Kidney (tissue), 14 donors: ENCODE results near the gene MGAT4B. TPM values are rescaled to one million over a fixed set of nuclear protein-coding genes. Genes with fewer than 3 reads are reported as not detected.

ENCODE experiments used
- DNase-seq, 5 donors: peaks; one replicate each; pipeline ENCODE4 v3.0.0-alpha.2; 2013 to 2020
- FAIRE-seq: peaks from 2 replicates; lab custom pipeline; 2012; peaks lifted over from hg19 to GRCh38; lab: Jason Lieb, UNC
- H3K27ac ChIP-seq, 2 donors: one replicate each; pipeline ENCODE4 v1.7.0; 2013; ENCODE audit warnings: low read depth in 2 of 2, low read length in 2 of 2, inconsistent platforms in 1 of 2
- H3K27me3 ChIP-seq: one replicate; pipeline ENCODE4 v1.7.1; 2013; ENCODE audit warnings: low read length, inconsistent platforms; ENCODE audit not compliant: control insufficient read depth, insufficient read depth
- H3K36me3 ChIP-seq, 3 donors: one replicate each; pipeline versions ENCODE4 v1.7.0 to v1.7.1; 2013; ENCODE audit warnings: low read length in 3 of 3, control low read depth in 1 of 3, inconsistent platforms in 1 of 3; ENCODE audit not compliant: insufficient read depth in 3 of 3, control insufficient read depth in 2 of 3
- H3K4me1 ChIP-seq, 3 donors: one replicate each; pipeline versions ENCODE4 v1.7.0 to v1.7.1; 2013; ENCODE audit warnings: low read length in 3 of 3, inconsistent platforms in 1 of 3, low read depth in 1 of 3; ENCODE audit not compliant: control insufficient read depth in 2 of 3, insufficient read depth in 2 of 3
- H3K4me3 ChIP-seq, 3 donors: one replicate each; pipeline versions ENCODE4 v1.7.0 to v1.8.1; 2013; ENCODE audit warnings: low read length in 3 of 3, control low read depth in 1 of 3, inconsistent platforms in 1 of 3
- H3K9ac ChIP-seq, 3 donors: one replicate each; pipeline versions ENCODE4 v1.7.0 to v1.7.1; 2013; ENCODE audit warnings: low read length in 3 of 3, control low read depth in 1 of 3, inconsistent platforms in 1 of 3
- H3K9me3 ChIP-seq, 3 donors: one replicate each; pipeline versions ENCODE4 v1.7.0 to v1.7.1; 2013; ENCODE audit warnings: low read length in 3 of 3, control low read depth in 1 of 3, inconsistent platforms in 1 of 3; ENCODE audit not compliant: control insufficient read depth in 2 of 3, insufficient read depth in 1 of 3
- intact Hi-C: fragments of 100-400 bp; cut with DNase I; formaldehyde crosslinking; loops from one replicate; pipeline ENCODE4 v1.11.1; 2022
- polyA plus RNA-seq: library from polyadenylated mRNA; stranded (reverse); fragments of 350-450 nt; fragmentation: Illumina TruSeq; extraction: RNeasy Lipid Tissue Mini Kit (QIAGEN cat#74804); gene quantifications from one replicate; pipeline ENCODE4 v1.2.3, GENCODE V29; 2014; ENCODE audit warnings: low read depth, low replicate concordance; ENCODE audit not compliant: insufficient read depth
- total RNA-seq: library from RNA; stranded (reverse); fragmentation: NEBNext Ultra II Directional; extraction: Animal tissue kit (Norgen Biotek cat#: 25700); gene quantifications from one replicate; pipeline ENCODE4 v1.2.1, GENCODE V29; 2021
- TF ChIP-seq, protein P1 (sequence below): IDR thresholded peaks from 3 replicates; pipeline ENCODE4 v1.5.1; 2012; ENCODE audit warnings: mild to moderate bottlenecking, moderate library complexity, borderline replicate concordance; ENCODE audit not compliant: insufficient read depth; ENCODE audit errors: extremely low read depth
- donor health status: control.
- donor health status: control.
- donor health status: control.
- donor health status: control.
- donor health status: control.
- donor health status: DM: yes; HTN: yes; CAD: no.
- donor health status: Normal renal cell carcinoma (clear cell type).

MGAT4B gene
- total and polyA plus RNA-seq, 2 donors from 2014 or later = 79.4 to 174 TPM

- no peak overlapping the region for H3K27ac ChIP-seq
- peaks cover 0 to 25% (median 10%) of the 10 kb centered on the region in 3 donors for H3K36me3 ChIP-seq
- peak overlapping the region in 1 of 3 donors; percentile 26 for H3K9ac ChIP-seq
- H3K9me3 ChIP-seq = no peaks in the 10 kb centered on the region
- peaks cover 0 to 31% (median 20%) of the 10 kb centered on the region in 3 donors for H3K4me1 ChIP-seq
- H3K4me3 ChIP-seq = no peak overlapping the region
- intact Hi-C loops = no loop called here
- DNase-seq = peak; percentile 43 to 69 (median 60)
- H3K27me3 ChIP-seq = no peaks in the 10 kb centered on the region
- TF ChIP-seq, protein P1, sequence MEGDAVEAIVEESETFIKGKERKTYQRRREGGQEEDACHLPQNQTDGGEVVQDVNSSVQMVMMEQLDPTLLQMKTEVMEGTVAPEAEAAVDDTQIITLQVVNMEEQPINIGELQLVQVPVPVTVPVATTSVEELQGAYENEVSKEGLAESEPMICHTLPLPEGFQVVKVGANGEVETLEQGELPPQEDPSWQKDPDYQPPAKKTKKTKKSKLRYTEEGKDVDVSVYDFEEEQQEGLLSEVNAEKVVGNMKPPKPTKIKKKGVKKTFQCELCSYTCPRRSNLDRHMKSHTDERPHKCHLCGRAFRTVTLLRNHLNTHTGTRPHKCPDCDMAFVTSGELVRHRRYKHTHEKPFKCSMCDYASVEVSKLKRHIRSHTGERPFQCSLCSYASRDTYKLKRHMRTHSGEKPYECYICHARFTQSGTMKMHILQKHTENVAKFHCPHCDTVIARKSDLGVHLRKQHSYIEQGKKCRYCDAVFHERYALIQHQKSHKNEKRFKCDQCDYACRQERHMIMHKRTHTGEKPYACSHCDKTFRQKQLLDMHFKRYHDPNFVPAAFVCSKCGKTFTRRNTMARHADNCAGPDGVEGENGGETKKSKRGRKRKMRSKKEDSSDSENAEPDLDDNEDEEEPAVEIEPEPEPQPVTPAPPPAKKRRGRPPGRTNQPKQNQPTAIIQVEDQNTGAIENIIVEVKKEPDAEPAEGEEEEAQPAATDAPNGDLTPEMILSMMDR = no peak
- FAIRE-seq = no peak
Measured at GRCh38 chr5:179802950-179803562, 3.6 kb downstream of the MGAT4B start.

DNA sequence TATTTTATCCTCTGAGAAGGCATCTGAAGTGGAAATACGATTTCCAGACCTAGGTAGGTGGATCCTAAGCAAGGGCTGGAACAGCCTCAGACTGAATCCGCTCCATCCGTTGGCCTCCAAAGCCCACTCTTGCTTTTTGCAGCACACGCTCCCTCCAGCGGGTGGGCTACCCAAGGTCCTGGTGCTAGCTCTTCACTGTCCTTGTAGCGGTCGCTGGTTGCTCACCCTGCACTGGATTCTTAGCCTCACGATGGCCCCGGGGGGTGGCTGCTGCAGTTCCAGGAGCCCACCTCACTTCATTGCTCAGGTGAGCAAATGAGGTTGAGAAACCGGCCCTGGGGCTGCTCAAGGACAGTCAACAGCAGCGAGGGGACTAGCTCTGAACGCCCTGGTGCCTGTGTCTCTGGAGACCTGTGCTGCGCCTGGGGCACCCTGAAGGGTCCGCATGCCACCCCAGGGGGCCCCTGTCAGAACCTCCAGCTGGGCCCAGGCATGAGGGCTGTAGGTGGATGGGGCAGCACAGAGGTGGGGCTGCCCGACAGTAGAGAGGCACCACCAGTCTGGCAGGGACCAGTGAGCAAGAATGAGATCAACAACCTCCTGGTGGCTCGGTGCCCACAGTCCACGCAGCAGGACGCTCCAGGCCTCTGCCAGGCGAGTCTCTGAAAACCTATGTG, 4.3 kb downstream of the MGAT4B start:
- Histone ChIP-seq H3K9me3 (no peaks in the 10 kb centered on the region), H3K27me3 (no peaks in the 10 kb centered on the region), H3K4me1 (peaks cover 0 to 31% (median 20%) of the 10 kb centered on the region in 3 donors), H3K27ac (no peak overlapping the region), H3K36me3 (peaks cover 0 to 29% (median 10%) of the 10 kb centered on the region in 3 donors), H3K4me3 (no peak overlapping the region), H3K9ac (peak overlapping the region in 1 of 3 donors; percentile 26)
- DNase-seq (peak in 2 of 5 donors; percentile 50 to 69), FAIRE-seq (no peak)
- intact Hi-C loops = no loop called here
- TF ChIP-seq, protein P1 = no peak

DNA sequence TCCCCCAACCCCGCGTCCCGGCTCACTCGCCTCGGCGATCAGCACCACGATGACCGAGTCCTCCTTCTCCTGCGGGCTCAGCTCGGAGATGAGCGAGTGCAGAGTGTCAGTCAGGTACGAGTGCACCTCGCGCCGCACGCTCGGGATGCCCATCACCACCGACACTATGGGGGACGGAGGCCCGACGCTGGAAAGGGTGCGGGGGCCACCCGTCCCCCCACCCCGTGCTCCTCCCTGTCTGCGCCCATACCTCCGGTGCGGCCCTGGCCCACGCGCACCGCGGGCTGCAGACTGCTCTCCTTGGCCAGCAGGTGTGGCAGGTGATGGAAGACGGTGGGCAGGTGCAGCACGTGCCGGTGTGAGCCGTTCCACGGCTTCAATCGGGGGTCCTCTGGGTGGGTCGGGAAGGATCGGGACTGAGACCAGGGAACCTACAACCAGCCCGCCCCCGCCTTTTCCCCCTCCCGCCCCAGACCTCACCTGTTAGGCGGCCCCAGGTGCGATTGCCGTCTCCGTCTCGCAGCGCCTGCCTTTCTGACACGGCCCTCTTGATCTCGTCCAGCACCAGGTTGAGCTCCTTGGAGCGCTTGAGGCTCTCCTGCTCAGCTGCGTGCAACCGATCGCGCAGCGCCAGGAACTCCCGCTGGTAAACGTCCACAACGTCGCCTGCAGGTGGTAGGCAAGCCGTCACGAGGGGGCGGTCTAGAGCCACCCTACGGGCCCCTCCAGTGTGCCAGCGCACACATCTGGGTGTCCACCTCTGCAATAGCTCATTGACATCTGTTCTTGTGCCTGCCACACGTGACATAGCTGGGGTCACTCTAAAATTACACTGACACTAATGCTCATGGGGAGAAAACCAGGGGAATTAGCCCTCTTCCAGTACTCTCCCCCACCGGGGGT, 5.1 kb downstream of the MGAT4B start:
- no peak for FAIRE-seq
- TF ChIP-seq, protein P1 = peak; percentile 57
- Histone ChIP-seq H3K4me1 (peaks cover 0 to 31% (median 23%) of the 10 kb centered on the region in 3 donors), H3K27ac (no peak overlapping the region), H3K9me3 (no peaks in the 10 kb centered on the region), H3K36me3 (peaks cover 0 to 32% (median 10%) of the 10 kb centered on the region in 3 donors), H3K27me3 (no peaks in the 10 kb centered on the region), H3K9ac (no peak overlapping the region), H3K4me3 (no peak overlapping the region)
- DNase-seq = peak; percentile 87 to 89 (median 88)
- intact Hi-C loops = no loop called here
